ENCODE results near the gene ZNF77. TPM values are rescaled to one million over a fixed set of nuclear protein-coding genes. Genes with fewer than 3 reads are reported as not detected.

Gene ZNF77
- polyA plus RNA-seq, 4 donors, result 6.5 to 8.1 (median 7.3) TPM

Other genes with a start within 250 kb of the ZNF77 start
- 1 to 10 TPM; 5.3 to 7.1 (median 5.5) TPM for gene GNG7, start 242.3 kb downstream of the ZNF77 start, polyA plus RNA-seq (ENCODE audit: insufficient read length in 4 of 4)
- gene DIRAS1, start 223.6 kb downstream of the ZNF77 start, polyA plus RNA-seq (ENCODE audit: insufficient read length in 4 of 4), result 1 to 10 TPM; 3.2 to 5.3 (median 3.5) TPM
- 10 to 100 TPM; 23.8 to 31.5 (median 27.1) TPM for gene SLC39A3, start 205.0 kb downstream of the ZNF77 start, polyA plus RNA-seq (ENCODE audit: insufficient read length in 4 of 4)
- 10 to 100 TPM; 41.8 to 64.0 (median 50.8) TPM for gene SGTA, start 161.7 kb downstream of the ZNF77 start, polyA plus RNA-seq (ENCODE audit: insufficient read length in 4 of 4)
- 10 to 100 TPM; 28.9 to 62.2 (median 41.2) TPM for gene THOP1, start 159.5 kb downstream of the ZNF77 start, polyA plus RNA-seq (ENCODE audit: insufficient read length in 4 of 4)
- gene ZNF554, start 125.1 kb downstream of the ZNF77 start, polyA plus RNA-seq (ENCODE audit: insufficient read length in 4 of 4), result 1 to 10 TPM; 7.4 to 9.9 (median 9.2) TPM
- 10 to 100 TPM; 10.0 to 14.7 (median 11.9) TPM for gene ZNF555, start 103.5 kb downstream of the ZNF77 start, polyA plus RNA-seq (ENCODE audit: insufficient read length in 4 of 4)
- 1 to 10 TPM in 2 of 4 donors, under 1 TPM in 2; 0.58 to 1.3 (median 1.0) TPM for gene ZNF556, start 77.6 kb downstream of the ZNF77 start, polyA plus RNA-seq (ENCODE audit: insufficient read length in 4 of 4)
- 1 to 10 TPM; 4.9 to 9.2 (median 7.7) TPM for gene ZNF57, start 44.0 kb downstream of the ZNF77 start, polyA plus RNA-seq (ENCODE audit: insufficient read length in 4 of 4)
- gene TLE6, start 32.6 kb upstream of the ZNF77 start, polyA plus RNA-seq (ENCODE audit: insufficient read length in 4 of 4), result 10 to 100 TPM in 1 of 4 donors, 1 to 10 TPM in 3; 1.9 to 10.5 (median 7.5) TPM
- gene TLE2, start 84.3 kb upstream of the ZNF77 start, polyA plus RNA-seq (ENCODE audit: insufficient read length in 4 of 4), result 10 to 100 TPM; 39.1 to 68.7 (median 43.7) TPM
- 100 to 1,000 TPM; 425 to 627 (median 469) TPM for gene TLE5, start 117.5 kb upstream of the ZNF77 start, polyA plus RNA-seq (ENCODE audit: insufficient read length in 4 of 4)
- gene GNA11, start 149.4 kb upstream of the ZNF77 start, polyA plus RNA-seq (ENCODE audit: insufficient read length in 4 of 4), result 10 to 100 TPM; 49.1 to 58.9 (median 54.2) TPM
- gene GNA15, start 191.1 kb upstream of the ZNF77 start, polyA plus RNA-seq (ENCODE audit: insufficient read length in 4 of 4), result 1 to 10 TPM in 3 of 4 donors, under 1 TPM in 1; 0.96 to 2.2 (median 1.1) TPM
- under 1 TPM; 0.21 to 0.54 (median 0.32) TPM for gene S1PR4, start 233.8 kb upstream of the ZNF77 start, polyA plus RNA-seq (ENCODE audit: insufficient read length in 4 of 4)
- 10 to 100 TPM; 28.1 to 50.9 (median 32.1) TPM for gene NCLN, start 241.0 kb upstream of the ZNF77 start, polyA plus RNA-seq (ENCODE audit: insufficient read length in 4 of 4)